K562 (cell line): ENCODE data around the gene CCL5. TPM values are rescaled to one million over a fixed set of nuclear protein-coding genes. Genes with fewer than 3 reads are reported as not detected.

Experiments used
- BACH1 ChIP-seq: fragments of 200-800 bp; sonication (Bioruptor generic); IDR thresholded peaks from 2 replicates; pipeline ENCODE4 v1.6.1; 2016; ENCODE audit warnings: missing genetic modification characterization, missing compliant biosample characterization
- FOSL1 ChIP-seq: fragments of 200-800 bp; sonication (Bioruptor generic); conservative IDR thresholded peaks from 2 replicates; pipeline ENCODE4 v1.6.1; 2016; ENCODE audit warnings: missing genetic modification characterization, missing compliant biosample characterization
- polyA plus RNA-seq, 8 experiments: library from polyadenylated mRNA; depleted of rRNA in 4 of 8; stranded (reverse) in 5 of 8; unstranded in 3 of 8; fragments of >200 nt; fragmentation: Nextera tagmentation in 2 of 8; fragmentation: Illumina TruSeq in 1 of 8; extraction: Ambion mirVana in 2 of 8; extraction: Trizol in 1 of 8; gene quantifications; 2 replicates each; pipeline versions ENCODE4 v1.2.1 to v1.2.3, GENCODE V29; 2011 to 2014; ENCODE audit warnings: inconsistent platforms in 1 of 8, missing spikeins in 1 of 8
- total RNA-seq, 7 experiments: library from RNA; depleted of rRNA in 6 of 7; stranded (reverse); fragments of >200 nt in 6 of 7; fragmentation: Illumina TruSeq in 2 of 7; extraction: Trizol in 2 of 7; gene quantifications; 2 replicates each; pipeline versions ENCODE4 v1.2.1 to v1.2.3, GENCODE V29; 2011 to 2021; ENCODE audit warnings: low replicate concordance in 1 of 7
- TF ChIP-seq, protein P1 (sequence below): fragments of 450-650 bp; IDR thresholded peaks from 2 replicates; pipeline ENCODE4 v1.6.1; 2016; ENCODE audit warnings: low read depth

CCL5 gene
- total and polyA plus RNA-seq, 9 of the 15 experiments (the other 6 are each of a cell fraction or from before 2014, with no cell fraction given) = 0.18 to 0.59 (median 0.45) TPM; not detected in 1

DNA sequence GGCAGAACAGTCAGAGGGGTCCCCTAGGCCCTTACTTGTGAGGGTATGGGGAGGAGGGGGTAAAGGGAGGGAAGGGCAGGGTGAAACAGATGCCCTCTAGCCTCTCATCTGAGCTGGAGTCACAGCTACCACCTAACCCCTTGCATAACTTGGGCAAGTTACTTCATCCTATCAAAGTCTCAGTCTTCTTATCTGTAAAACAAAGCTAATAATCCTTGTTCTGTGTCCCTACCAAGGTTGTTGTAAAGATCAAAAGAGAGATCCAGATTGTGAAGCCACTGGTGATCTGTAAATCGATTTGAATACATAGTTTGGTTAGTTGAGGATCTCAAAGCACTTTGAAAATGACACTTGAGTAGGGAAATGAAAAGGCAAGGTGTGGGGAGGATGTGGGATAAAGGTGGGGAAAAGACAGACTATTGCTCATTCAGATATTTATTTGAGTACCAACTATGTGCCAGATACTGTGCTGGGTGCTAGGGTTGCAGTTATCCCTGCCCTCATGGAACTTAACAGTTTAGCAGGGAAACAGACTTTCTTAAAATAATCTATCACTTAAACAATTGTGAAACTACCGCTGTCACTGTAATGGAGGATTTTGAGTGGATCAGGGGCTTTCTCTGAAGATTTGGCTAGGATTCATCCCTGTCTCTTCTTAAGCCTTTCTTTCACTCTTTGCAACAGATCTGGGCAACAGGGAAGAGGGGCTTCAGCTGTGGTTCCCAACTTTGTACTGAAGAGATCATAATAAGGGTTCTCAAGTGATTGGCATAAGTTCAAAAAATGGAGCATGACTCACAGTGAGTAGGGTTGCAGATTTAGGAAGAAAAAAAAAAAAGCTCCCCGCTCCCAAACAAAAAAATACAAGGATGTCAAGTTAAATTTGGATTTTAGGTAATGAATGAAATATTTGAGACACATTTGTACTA, 14.5 kb downstream of the CCL5 start (continued):
- TF ChIP-seq, protein P1, sequence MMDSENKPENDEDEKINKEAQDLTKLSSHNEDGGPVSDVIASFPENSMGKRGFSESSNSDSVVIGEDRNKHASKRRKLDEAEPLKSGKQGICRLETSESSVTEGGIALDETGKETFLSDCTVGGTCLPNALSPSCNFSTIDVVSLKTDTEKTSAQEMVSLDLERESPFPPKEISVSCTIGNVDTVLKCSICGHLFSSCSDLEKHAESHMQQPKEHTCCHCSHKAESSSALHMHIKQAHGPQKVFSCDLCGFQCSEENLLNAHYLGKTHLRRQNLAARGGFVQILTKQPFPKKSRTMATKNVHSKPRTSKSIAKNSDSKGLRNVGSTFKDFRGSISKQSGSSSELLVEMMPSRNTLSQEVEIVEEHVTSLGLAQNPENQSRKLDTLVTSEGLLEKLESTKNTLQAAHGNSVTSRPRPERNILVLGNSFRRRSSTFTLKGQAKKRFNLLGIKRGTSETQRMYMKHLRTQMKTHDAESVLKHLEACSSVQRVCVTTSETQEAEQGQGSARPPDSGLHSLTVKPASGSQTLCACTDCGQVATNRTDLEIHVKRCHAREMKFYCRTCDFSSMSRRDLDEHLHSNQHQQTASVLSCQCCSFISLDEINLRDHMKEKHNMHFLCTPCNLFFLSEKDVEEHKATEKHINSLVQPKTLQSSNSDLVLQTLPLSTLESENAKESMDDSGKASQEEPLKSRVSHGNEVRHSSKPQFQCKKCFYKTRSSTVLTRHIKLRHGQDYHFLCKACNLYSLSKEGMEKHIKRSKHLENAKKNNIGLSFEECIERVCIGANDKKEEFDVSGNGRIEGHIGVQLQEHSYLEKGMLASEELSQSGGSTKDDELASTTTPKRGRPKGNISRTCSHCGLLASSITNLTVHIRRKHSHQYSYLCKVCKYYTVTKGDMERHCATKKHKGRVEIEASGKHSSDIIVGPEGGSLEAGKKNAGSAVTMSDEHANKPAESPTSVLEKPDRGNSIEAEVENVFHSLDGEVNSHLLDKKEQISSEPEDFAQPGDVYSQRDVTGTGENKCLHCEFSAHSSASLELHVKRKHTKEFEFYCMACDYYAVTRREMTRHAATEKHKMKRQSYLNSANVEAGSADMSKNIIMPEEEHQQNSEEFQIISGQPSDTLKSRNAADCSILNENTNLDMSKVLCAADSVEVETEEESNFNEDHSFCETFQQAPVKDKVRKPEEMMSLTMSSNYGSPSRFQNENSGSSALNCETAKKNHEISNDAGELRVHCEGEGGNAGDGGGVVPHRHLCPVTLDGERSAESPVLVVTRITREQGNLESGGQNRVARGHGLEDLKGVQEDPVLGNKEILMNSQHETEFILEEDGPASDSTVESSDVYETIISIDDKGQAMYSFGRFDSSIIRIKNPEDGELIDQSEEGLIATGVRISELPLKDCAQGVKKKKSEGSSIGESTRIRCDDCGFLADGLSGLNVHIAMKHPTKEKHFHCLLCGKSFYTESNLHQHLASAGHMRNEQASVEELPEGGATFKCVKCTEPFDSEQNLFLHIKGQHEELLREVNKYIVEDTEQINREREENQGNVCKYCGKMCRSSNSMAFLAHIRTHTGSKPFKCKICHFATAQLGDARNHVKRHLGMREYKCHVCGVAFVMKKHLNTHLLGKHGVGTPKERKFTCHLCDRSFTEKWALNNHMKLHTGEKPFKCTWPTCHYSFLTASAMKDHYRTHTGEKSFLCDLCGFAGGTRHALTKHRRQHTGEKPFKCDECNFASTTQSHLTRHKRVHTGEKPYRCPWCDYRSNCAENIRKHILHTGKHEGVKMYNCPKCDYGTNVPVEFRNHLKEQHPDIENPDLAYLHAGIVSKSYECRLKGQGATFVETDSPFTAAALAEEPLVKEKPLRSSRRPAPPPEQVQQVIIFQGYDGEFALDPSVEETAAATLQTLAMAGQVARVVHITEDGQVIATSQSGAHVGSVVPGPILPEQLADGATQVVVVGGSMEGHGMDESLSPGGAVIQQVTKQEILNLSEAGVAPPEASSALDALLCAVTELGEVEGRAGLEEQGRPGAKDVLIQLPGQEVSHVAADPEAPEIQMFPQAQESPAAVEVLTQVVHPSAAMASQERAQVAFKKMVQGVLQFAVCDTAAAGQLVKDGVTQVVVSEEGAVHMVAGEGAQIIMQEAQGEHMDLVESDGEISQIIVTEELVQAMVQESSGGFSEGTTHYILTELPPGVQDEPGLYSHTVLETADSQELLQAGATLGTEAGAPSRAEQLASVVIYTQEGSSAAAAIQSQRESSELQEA = no peak
- TF ChIP-seq BACH1 (tag) (no peak), FOSL1 (tag) (peak; percentile 83)
